Esophagus squamous epithelium (tissue), 5 donors: ENCODE measurements around the gene TSPAN9. TPM values are rescaled to one million over a fixed set of nuclear protein-coding genes. Genes with fewer than 3 reads are reported as not detected.

ENCODE experiments used
- DNase-seq: peaks from one replicate; lab custom pipeline; 2025; lab: John Stamatoyannopoulos, UW
- H3K27ac ChIP-seq, 4 donors: fragments of 200-600 bp; sonication (generic); one replicate each; pipeline ENCODE4 v1.5.1; 2016 to 2019; ENCODE audit warnings: mild to moderate bottlenecking in 1 of 4
- H3K27me3 ChIP-seq, 4 donors: fragments of 200-600 bp; sonication (generic); 1 replicate in 3 of 4; 2 replicates in 1 of 4; pipeline versions ENCODE4 v1.5.1 to v1.6.0; 2017 to 2021; ENCODE audit warnings: antibody characterized with exemption in 1 of 4
- H3K36me3 ChIP-seq, 3 donors: fragments of 200-600 bp; sonication (generic); one replicate each; pipeline ENCODE4 v1.5.1; 2016 to 2019
- H3K4me1 ChIP-seq, 3 donors: fragments of 200-600 bp; sonication (generic); one replicate each; pipeline ENCODE4 v1.5.1; 2017 to 2019
- H3K4me3 ChIP-seq, 4 donors: fragments of 200-600 bp; sonication (generic); 1 replicate in 3 of 4; 2 replicates in 1 of 4; pipeline ENCODE4 v1.5.1; 2016 to 2019; ENCODE audit warnings: mild to moderate bottlenecking in 2 of 4, moderate library complexity in 1 of 4
- H3K9me3 ChIP-seq, 3 donors: fragments of 200-600 bp; sonication (generic); one replicate each; pipeline ENCODE4 v1.5.1; 2016 to 2019
- CTCF ChIP-seq, 6 experiments: fragments of 450-650 bp in 4 of 6; fragments of 200-600 bp in 2 of 6; sonication (generic) in 2 of 6; IDR thresholded peaks; one replicate each; pipeline ENCODE4 v1.5.1; 2016 to 2019; ENCODE audit warnings: antibody characterized with exemption in 6 of 6, mild to moderate bottlenecking in 4 of 6, moderate library complexity in 4 of 6
- POLR2A ChIP-seq, 4 donors: fragments of 450-650 bp; IDR thresholded peaks; one replicate each; pipeline ENCODE4 v1.6.1; 2017; ENCODE audit warnings: antibody characterized with exemption in 4 of 4, mild to moderate bottlenecking in 4 of 4, moderate library complexity in 3 of 4
- WGBS, 2 donors: methylation state at CpG; one replicate each; pipeline ENCODE4 v1.1.5; 2018; 5-methylcytosine and 5-hydroxymethylcytosine counted together
- intact Hi-C: fragments of 100-400 bp; cut with DNase I; formaldehyde crosslinking; loops from one replicate; pipeline ENCODE4 v1.15.0; 2022
- total RNA-seq, 4 donors: library from RNA; depleted of rRNA; stranded (reverse); fragments of >200 nt; gene quantifications; one replicate each; pipeline ENCODE4 v1.1.0, GENCODE V29; 2016
- donor health status: DM: yes; HTN: yes; CAD: no.

The TSPAN9 gene
- total RNA-seq, 4 donors from 2014 or later, result 10.6 to 23.7 (median 17.6) TPM

- H3K27me3 ChIP-seq, result no peaks in the 10 kb centered on the region
- H3K4me3 ChIP-seq, result no peak overlapping the region
- H3K36me3 ChIP-seq, result peaks cover 0 to 29% (median 0%) of the 10 kb centered on the region in 3 donors
- H3K4me1 ChIP-seq, result peaks cover 0 to 21% (median 0%) of the 10 kb centered on the region in 3 donors
- no peaks in the 10 kb centered on the region for H3K9me3 ChIP-seq
- no peak overlapping the region for H3K27ac ChIP-seq
- whole genome bisulfite sequencing, 2 donors, result 78 to 81% methylated on average over 8 to 13 of the region's 19 CpGs
- no peak for DNase-seq
- TF ChIP-seq CTCF (IDR thresholded peaks at IDR 0.05) (no peak), POLR2A (IDR thresholded peaks at IDR 0.05) (no peak)
- intact Hi-C loops, result no loop called here
Measured at GRCh38 chr12:3231399-3231876, 154.3 kb downstream of the TSPAN9 start.

- H3K4me3 ChIP-seq, result no peak overlapping the region
- peaks cover 0 to 17% (median 0%) of the 10 kb centered on the region in 3 donors for H3K4me1 ChIP-seq
- no peaks in the 10 kb centered on the region for H3K27me3 ChIP-seq
- DNase-seq, result no peak
- 25 to 36% methylated on average over 4 of the region's 5 CpGs for WGBS, 2 donors
- H3K36me3 ChIP-seq, result peaks cover 0 to 28% (median 0%) of the 10 kb centered on the region in 3 donors
- H3K9me3 ChIP-seq, result no peaks in the 10 kb centered on the region
- H3K27ac ChIP-seq, result no peak overlapping the region
- intact Hi-C loops, result no loop called here
- TF ChIP-seq POLR2A (IDR thresholded peaks at IDR 0.05), result no peak
- no peak for TF ChIP-seq CTCF (IDR thresholded peaks at IDR 0.05)
Measured at GRCh38 chr12:3233797-3234196, 156.6 kb downstream of the TSPAN9 start.

- intact Hi-C loops, result no loop called here
- no peak overlapping the region for H3K4me3 ChIP-seq
- peaks cover 0 to 7% (median 0%) of the 10 kb centered on the region in 3 donors for H3K36me3 ChIP-seq
- 61 to 70% methylated on average over 3 to 14 of the region's 16 CpGs for WGBS, 2 donors
- TF ChIP-seq CTCF (IDR thresholded peaks at IDR 0.05) (no peak), POLR2A (IDR thresholded peaks at IDR 0.05) (no peak)
- H3K27me3 ChIP-seq, result no peaks in the 10 kb centered on the region
- no peak for DNase-seq
- H3K4me1 ChIP-seq, result peaks cover 0 to 14% (median 0%) of the 10 kb centered on the region in 3 donors
- H3K27ac ChIP-seq, result no peak overlapping the region
- no peaks in the 10 kb centered on the region for H3K9me3 ChIP-seq
Measured at GRCh38 chr12:3236345-3237187, 159.4 kb downstream of the TSPAN9 start.

DNA sequence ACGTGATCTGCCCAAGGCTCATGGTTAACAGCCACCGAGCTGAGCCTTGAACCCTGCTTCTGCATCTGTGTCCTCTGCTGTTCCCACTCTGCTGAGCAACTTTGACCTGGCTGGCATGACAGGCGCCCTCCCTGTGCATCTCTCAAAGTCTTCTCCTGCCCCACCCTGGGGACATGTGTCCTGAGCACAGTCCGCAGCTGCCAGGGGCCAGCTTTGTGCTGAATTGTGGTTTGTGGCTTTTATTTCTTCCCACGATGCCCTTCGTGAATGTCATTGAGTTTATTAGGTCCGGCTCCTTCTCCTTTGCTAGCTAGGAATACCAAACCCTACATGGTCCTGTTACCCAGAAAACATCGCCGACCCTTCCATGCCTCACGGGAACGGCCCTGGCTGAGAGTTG is 161.0 kb downstream of the TSPAN9 start:
- intact Hi-C loops, result no loop called here
- 85 to 86% methylated on average over 11 of the region's 11 CpGs for WGBS, 2 donors
- H3K36me3 ChIP-seq, result peaks cover 0 to 4% (median 0%) of the 10 kb centered on the region in 3 donors
- H3K27me3 ChIP-seq, result no peaks in the 10 kb centered on the region
- no peak overlapping the region for H3K27ac ChIP-seq
- no peak for DNase-seq
- H3K4me3 ChIP-seq, result no peak overlapping the region
- TF ChIP-seq CTCF (IDR thresholded peaks at IDR 0.05), result no peak
- no peak for TF ChIP-seq POLR2A (IDR thresholded peaks at IDR 0.05)
- H3K4me1 ChIP-seq, result peaks cover 0 to 19% (median 0%) of the 10 kb centered on the region in 3 donors
- no peaks in the 10 kb centered on the region for H3K9me3 ChIP-seq

DNA sequence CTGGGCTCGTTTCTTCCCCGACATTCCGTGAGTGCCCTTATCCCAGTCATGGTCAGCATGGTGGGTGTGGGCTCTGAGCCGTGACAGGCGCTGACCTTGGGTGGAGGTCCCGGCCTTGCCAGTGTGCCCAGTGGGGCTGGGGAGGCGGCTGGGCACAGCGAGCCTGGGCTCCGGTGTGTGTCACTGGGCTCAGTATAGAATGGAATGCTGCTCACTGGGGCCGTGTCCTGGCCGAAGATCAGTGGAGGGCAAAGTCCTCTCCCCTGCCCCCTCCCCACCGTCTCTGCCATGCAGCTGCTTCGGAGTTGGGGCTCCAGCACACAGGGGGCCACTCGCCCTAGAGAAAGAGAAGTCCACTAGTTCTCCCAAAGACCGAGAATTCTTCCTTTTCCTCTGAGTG is 164.4 kb downstream of the TSPAN9 start:
- intact Hi-C loops, result no loop called here
- H3K36me3 ChIP-seq, result peaks cover 0 to 23% (median 0%) of the 10 kb centered on the region in 3 donors
- no peak overlapping the region for H3K27ac ChIP-seq
- no peak for TF ChIP-seq POLR2A (IDR thresholded peaks at IDR 0.05)
- TF ChIP-seq CTCF (IDR thresholded peaks at IDR 0.05), result no peak
- no peaks in the 10 kb centered on the region for H3K27me3 ChIP-seq
- no peak overlapping the region for H3K4me3 ChIP-seq
- 76 to 82% methylated on average over 4 to 7 of the region's 15 CpGs for WGBS, 2 donors
- H3K9me3 ChIP-seq, result no peaks in the 10 kb centered on the region
- H3K4me1 ChIP-seq, result peaks cover 0 to 17% (median 0%) of the 10 kb centered on the region in 3 donors
- no peak for DNase-seq
